Testis (tissue), 2 donors: ENCODE data around the gene IVL.

Source experiments
- POLR2A ChIP-seq: fragments of 450-650 bp; IDR thresholded peaks from one replicate; pipeline ENCODE4 v1.6.1; 2017; ENCODE audit warnings: antibody characterized with exemption, mild to moderate bottlenecking, moderate library complexity
- TF ChIP-seq, protein P1 (sequence below), 3 experiments: fragments of 450-650 bp in 2 of 3; fragments of 200-600 bp in 1 of 3; sonication (generic) in 1 of 3; IDR thresholded peaks; one replicate each; pipeline ENCODE4 v1.5.1; 2016 to 2019; ENCODE audit warnings: antibody characterized with exemption in 3 of 3, mild to moderate bottlenecking in 2 of 3, moderate library complexity in 1 of 3

- TF ChIP-seq, protein P1, sequence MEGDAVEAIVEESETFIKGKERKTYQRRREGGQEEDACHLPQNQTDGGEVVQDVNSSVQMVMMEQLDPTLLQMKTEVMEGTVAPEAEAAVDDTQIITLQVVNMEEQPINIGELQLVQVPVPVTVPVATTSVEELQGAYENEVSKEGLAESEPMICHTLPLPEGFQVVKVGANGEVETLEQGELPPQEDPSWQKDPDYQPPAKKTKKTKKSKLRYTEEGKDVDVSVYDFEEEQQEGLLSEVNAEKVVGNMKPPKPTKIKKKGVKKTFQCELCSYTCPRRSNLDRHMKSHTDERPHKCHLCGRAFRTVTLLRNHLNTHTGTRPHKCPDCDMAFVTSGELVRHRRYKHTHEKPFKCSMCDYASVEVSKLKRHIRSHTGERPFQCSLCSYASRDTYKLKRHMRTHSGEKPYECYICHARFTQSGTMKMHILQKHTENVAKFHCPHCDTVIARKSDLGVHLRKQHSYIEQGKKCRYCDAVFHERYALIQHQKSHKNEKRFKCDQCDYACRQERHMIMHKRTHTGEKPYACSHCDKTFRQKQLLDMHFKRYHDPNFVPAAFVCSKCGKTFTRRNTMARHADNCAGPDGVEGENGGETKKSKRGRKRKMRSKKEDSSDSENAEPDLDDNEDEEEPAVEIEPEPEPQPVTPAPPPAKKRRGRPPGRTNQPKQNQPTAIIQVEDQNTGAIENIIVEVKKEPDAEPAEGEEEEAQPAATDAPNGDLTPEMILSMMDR (IDR thresholded peaks at IDR 0.05) = no peak
- no peak for TF ChIP-seq POLR2A
Observed at GRCh38 chr1:152959801-152960451, 51.6 kb downstream of the IVL start.
